Activated CD4-positive, alpha-beta T cell treated with anti-CD3 and anti-CD28 coated beads, Interleukin-2, amount 10 ng/mL, durations not matched to agents 24 days and 14 days (primary cell): ENCODE results near the gene PFDN4. TPM values are rescaled to one million over a fixed set of nuclear protein-coding genes. Genes with fewer than 3 reads are reported as not detected.

Source experiments
- DNase-seq: peaks from one replicate; pipeline ENCODE4 v3.0.0; 2022
- H3K27ac Mint-ChIP-seq: one replicate; pipeline ENCODE4 v1.8.0; 2022; ENCODE audit warnings: mild to moderate bottlenecking, mixed read lengths
- H3K27me3 Mint-ChIP-seq: one replicate; pipeline ENCODE4 v1.8.0; 2022; ENCODE audit warnings: mixed read lengths
- H3K36me3 Mint-ChIP-seq: one replicate; pipeline ENCODE4 v1.8.0; 2022; ENCODE audit warnings: low read depth, mild to moderate bottlenecking, mixed read lengths
- H3K4me1 Mint-ChIP-seq: one replicate; pipeline ENCODE4 v1.8.0; 2021; ENCODE audit warnings: mixed read lengths
- H3K4me3 Mint-ChIP-seq: one replicate; pipeline ENCODE4 v1.8.0; 2022; ENCODE audit warnings: mild to moderate bottlenecking, moderate library complexity, mixed read lengths
- H3K9me3 Mint-ChIP-seq: one replicate; pipeline ENCODE4 v1.8.0; 2021; ENCODE audit warnings: mixed read lengths
- intact Hi-C: fragments of 100-400 bp; cut with micrococcal nuclease; formaldehyde crosslinking; loops from one replicate; pipeline ENCODE4 v1.15.1; 2023
- total RNA-seq: library from RNA; stranded (reverse); gene quantifications from 2 replicates; pipeline ENCODE4 v1.2.3, GENCODE V29; 2022

The PFDN4 gene
- total RNA-seq, 1 donor from 2014 or later = 72.2 TPM

DNA sequence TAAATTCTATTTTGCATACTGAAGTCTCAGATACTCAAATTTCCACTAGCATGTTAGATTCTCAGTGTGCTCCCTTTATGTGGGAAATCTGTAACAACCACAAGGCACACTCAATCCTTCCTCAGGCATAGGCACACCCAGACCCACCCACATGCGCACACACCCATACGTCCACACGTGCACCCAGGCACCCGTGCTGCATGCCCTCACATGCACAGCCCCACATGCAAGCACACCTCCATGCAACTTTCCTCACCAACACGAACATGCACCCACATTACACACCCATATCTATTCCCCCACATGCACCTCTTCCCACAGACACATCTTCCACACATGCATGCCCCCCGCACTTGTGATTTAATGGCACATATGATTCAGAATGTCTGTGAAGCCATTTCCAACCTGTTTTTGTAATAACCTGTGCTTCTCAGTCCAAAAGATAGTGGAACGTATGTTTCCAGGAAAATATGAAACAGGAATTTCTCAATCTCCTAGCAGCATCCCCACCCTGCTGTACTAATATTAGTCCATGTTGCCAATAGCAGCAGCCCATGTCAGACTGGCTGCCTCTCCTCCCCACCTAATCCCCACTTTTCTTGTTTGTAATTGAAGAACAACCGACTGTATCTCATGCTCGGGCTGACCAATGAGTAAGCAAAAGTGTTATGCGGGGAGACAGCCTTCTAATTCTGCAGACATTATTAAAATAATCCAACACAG is 22.8 kb upstream of the PFDN4 start:
- H3K4me1 Mint-ChIP-seq = no peaks in the 10 kb centered on the region
- no peak for DNase-seq
- peaks cover 29% of the 10 kb centered on the region for H3K27me3 Mint-ChIP-seq
- H3K4me3 Mint-ChIP-seq = no peak overlapping the region
- H3K9me3 Mint-ChIP-seq = no peaks in the 10 kb centered on the region
- no peak overlapping the region for H3K27ac Mint-ChIP-seq
- intact Hi-C loops = no loop called here
- H3K36me3 Mint-ChIP-seq = no peaks in the 10 kb centered on the region

DNA sequence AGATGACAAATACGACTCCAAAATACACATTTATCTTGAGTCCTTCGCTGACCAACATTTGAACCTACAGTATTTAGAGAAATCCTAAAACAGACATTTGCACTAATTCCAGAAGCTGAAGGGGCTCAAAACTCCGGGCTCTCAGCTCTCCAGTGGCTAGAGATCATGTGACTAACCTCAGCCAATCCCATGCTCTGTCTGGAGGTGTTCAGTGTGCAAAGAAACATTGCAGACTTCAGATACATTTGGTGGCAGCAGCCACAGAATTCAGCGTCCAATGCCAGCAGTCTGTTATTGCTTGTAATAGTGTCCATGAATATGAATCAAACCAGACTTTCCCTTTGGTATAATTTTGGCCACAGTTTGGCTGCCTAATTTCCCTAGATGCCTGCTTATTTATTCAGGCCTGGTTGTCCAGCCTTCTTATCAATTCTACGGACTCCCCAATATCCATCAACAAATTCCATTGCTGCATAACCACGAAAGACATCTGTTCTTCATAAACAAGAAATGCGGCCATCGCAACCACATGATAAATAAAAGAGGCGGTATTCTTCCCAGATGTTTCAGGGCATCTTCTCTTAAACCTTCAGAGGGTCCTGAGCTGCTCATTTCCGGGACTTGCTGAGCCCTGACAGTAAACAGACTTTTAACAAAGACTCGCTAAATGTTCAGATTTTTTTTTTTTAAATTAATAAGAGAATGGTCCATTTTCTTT is 19.6 kb upstream of the PFDN4 start:
- H3K27ac Mint-ChIP-seq = no peak overlapping the region
- H3K4me1 Mint-ChIP-seq = no peaks in the 10 kb centered on the region
- H3K9me3 Mint-ChIP-seq = no peaks in the 10 kb centered on the region

GRCh38 chr20:54189630-54190029 is 18.3 kb upstream of the PFDN4 start:
- Mint-ChIP-seq H3K9me3 (no peaks in the 10 kb centered on the region), H3K4me3 (no peak overlapping the region), H3K4me1 (no peaks in the 10 kb centered on the region), H3K27ac (no peak overlapping the region), H3K27me3 (peaks cover 19% of the 10 kb centered on the region), H3K36me3 (no peaks in the 10 kb centered on the region)
- no peak for DNase-seq
- intact Hi-C loops = no loop called here

More for the DNA sequence above, 19.6 kb upstream of the PFDN4 start:
- intact Hi-C loops = no loop called here
- Mint-ChIP-seq H3K4me3 (no peak overlapping the region), H3K27me3 (peaks cover 23% of the 10 kb centered on the region), H3K36me3 (no peaks in the 10 kb centered on the region)
- DNase-seq = no peak

- no peaks in the 10 kb centered on the region for H3K4me1 Mint-ChIP-seq
- no peak overlapping the region for H3K4me3 Mint-ChIP-seq
- no peaks in the 10 kb centered on the region for H3K9me3 Mint-ChIP-seq
- intact Hi-C loops = no loop called here
- DNase-seq = no peak
- H3K36me3 Mint-ChIP-seq = no peaks in the 10 kb centered on the region
- no peak overlapping the region for H3K27ac Mint-ChIP-seq
- peaks cover 14% of the 10 kb centered on the region for H3K27me3 Mint-ChIP-seq
Measured at GRCh38 chr20:54190217-54190616, 17.7 kb upstream of the PFDN4 start.

DNA sequence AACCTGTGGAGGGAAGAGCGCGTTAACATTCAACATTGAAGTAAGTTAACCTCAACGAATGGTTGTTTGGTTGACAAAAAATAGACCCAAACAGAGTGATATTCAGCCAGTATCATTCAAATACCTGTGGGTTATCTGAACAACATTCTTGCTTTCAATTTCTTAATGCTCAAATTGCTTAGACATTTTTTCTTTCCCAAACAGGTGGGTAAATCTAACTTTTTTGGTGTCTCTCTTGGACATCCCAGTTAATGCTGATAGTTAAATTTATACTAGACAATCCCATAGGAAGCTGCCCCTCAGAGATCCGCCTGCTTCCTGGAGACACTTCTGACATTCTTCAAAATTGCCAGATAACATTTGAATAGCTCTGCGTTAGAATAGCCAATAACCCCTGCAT is 14.1 kb upstream of the PFDN4 start:
- no peak for DNase-seq
- no peaks in the 10 kb centered on the region for H3K36me3 Mint-ChIP-seq
- H3K4me3 Mint-ChIP-seq = no peak overlapping the region
- no peaks in the 10 kb centered on the region for H3K4me1 Mint-ChIP-seq
- H3K27me3 Mint-ChIP-seq = peaks cover 13% of the 10 kb centered on the region
- H3K27ac Mint-ChIP-seq = no peak overlapping the region
- H3K9me3 Mint-ChIP-seq = no peaks in the 10 kb centered on the region
- intact Hi-C loops = no loop called here

- Mint-ChIP-seq H3K27me3 (peaks cover 9% of the 10 kb centered on the region), H3K4me1 (no peaks in the 10 kb centered on the region), H3K36me3 (no peaks in the 10 kb centered on the region), H3K9me3 (no peaks in the 10 kb centered on the region), H3K4me3 (no peak overlapping the region), H3K27ac (no peak overlapping the region)
- DNase-seq = no peak
- intact Hi-C loops = loop anchor here (5.0 kb wide), 1 partner anchor 1953 kb away; no protein-coding TSS in a partner anchor
Measured at GRCh38 chr20:54194724-54195438, 13.0 kb upstream of the PFDN4 start.

- no peaks in the 10 kb centered on the region for H3K4me1 Mint-ChIP-seq
- peaks cover 9% of the 10 kb centered on the region for H3K27me3 Mint-ChIP-seq
- intact Hi-C loops = loop anchor here (5.0 kb wide), 1 partner anchor 1953 kb away; no protein-coding TSS in a partner anchor
- H3K9me3 Mint-ChIP-seq = no peaks in the 10 kb centered on the region
- no peak for DNase-seq
- no peak overlapping the region for H3K27ac Mint-ChIP-seq
- no peaks in the 10 kb centered on the region for H3K36me3 Mint-ChIP-seq
- no peak overlapping the region for H3K4me3 Mint-ChIP-seq
Measured at GRCh38 chr20:54195483-54196472, 12.1 kb upstream of the PFDN4 start.

GRCh38 chr20:54197621-54198604 is 10.0 kb upstream of the PFDN4 start:
- Mint-ChIP-seq H3K36me3 (no peaks in the 10 kb centered on the region), H3K27me3 (peaks cover 12% of the 10 kb centered on the region), H3K27ac (no peak overlapping the region), H3K9me3 (no peaks in the 10 kb centered on the region), H3K4me1 (no peaks in the 10 kb centered on the region), H3K4me3 (no peak overlapping the region)
- intact Hi-C loops = loop anchor here (5.0 kb wide), 1 partner anchor 1956 kb away; no protein-coding TSS in a partner anchor
- DNase-seq = no peak

GRCh38 chr20:54199283-54199682 is 8.6 kb upstream of the PFDN4 start:
- no peaks in the 10 kb centered on the region for H3K36me3 Mint-ChIP-seq
- H3K27ac Mint-ChIP-seq = no peak overlapping the region
- DNase-seq = no peak
- H3K4me3 Mint-ChIP-seq = no peak overlapping the region
- peaks cover 6% of the 10 kb centered on the region for H3K27me3 Mint-ChIP-seq
- no peaks in the 10 kb centered on the region for H3K4me1 Mint-ChIP-seq
- no peaks in the 10 kb centered on the region for H3K9me3 Mint-ChIP-seq
- intact Hi-C loops = loop anchor here (1.0 to 5.0 kb wide), 3 partner anchors 96 to 1957 kb away; no protein-coding TSS in a partner anchor

DNA sequence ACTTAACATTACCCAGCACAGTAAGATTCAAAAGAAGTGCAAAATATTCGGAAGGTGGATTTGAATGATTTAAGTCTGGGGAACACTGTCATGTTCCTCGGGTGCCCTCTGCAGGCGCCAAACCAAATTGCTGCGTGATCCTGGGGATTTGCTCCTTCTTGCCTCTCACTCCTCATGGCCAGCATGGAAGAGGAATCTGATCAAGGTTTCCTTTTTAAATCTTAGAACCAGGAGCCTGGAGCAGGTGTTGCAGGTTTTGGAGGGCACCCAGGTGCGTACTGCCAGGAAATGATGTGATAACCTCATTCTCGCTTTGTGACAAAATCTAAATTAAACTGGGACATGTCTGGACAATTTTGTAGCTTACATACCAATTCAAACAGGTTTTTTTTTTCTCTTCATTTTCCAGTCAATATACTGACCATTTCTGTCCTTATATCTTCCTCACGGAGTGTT is 8.1 kb upstream of the PFDN4 start:
- Mint-ChIP-seq H3K27ac (no peak overlapping the region), H3K36me3 (no peaks in the 10 kb centered on the region), H3K9me3 (no peaks in the 10 kb centered on the region), H3K27me3 (peaks cover 6% of the 10 kb centered on the region), H3K4me3 (no peak overlapping the region), H3K4me1 (no peaks in the 10 kb centered on the region)
- DNase-seq = peak; percentile 90
- intact Hi-C loops = loop anchor here (1.0 to 5.0 kb wide), 3 partner anchors 96 to 1957 kb away; no protein-coding TSS in a partner anchor

DNA sequence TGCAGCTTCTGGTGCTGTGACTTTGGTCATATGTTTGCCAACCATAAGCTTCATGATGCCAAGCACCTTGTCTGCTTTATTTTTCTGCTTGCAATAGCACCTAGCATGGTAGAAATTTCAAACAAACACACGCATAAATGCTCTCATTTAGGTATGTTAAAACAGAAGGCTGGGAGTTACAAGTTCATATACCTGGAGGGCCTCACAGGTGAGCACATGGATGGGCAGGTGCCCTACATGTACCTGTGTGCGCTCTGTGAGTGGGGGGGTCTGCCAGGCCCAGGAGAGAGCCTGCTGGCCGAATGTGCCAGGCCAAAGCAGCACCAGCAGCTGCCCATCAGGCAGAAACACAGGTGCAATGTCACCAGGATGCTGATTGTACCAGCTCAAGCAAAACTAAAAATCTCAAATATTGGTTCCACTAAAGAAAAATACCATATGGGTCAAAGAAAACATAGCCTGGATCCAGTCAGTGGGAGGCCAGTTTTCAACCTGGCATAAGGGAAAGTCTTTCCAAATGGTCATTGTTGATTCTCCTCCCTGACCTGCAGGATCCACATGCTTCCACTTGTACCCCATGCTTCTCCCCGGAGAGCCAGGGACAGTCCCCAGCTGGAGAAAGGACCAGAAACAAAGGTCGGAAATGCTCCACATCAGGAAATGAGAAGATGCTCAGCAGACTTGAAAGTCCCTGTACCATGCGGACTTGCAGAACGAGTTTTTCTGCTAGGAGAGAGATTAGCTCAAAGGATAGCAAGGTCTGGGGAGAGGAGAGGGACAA is 7.2 kb upstream of the PFDN4 start:
- Mint-ChIP-seq H3K9me3 (no peaks in the 10 kb centered on the region), H3K27me3 (peaks cover 5% of the 10 kb centered on the region), H3K27ac (no peak overlapping the region), H3K4me1 (peaks cover 4% of the 10 kb centered on the region), H3K36me3 (no peaks in the 10 kb centered on the region), H3K4me3 (no peak overlapping the region)
- DNase-seq = no peak
- intact Hi-C loops = no loop called here
